NCI-H2196 (cell line): ENCODE results near the gene WNK1.
"Not testable (repeated sequence)": the region's sequence is repeated elsewhere in the genome, so short reads cannot be mapped to it uniquely, and the experiment has no call there.

Source experiments
- DNase-seq: peaks from one replicate; lab custom pipeline; 2025; ENCODE audit not compliant: unreplicated experiment; lab: John Stamatoyannopoulos, UW

WNK1 gene

GRCh38 chr12:810671-811415 lies 58.5 kb downstream of the WNK1 start:
- DNase-seq, result no peak

- no peak for DNase-seq
Measured at GRCh38 chr12:812950-813349, 60.6 kb downstream of the WNK1 start.

DNA sequence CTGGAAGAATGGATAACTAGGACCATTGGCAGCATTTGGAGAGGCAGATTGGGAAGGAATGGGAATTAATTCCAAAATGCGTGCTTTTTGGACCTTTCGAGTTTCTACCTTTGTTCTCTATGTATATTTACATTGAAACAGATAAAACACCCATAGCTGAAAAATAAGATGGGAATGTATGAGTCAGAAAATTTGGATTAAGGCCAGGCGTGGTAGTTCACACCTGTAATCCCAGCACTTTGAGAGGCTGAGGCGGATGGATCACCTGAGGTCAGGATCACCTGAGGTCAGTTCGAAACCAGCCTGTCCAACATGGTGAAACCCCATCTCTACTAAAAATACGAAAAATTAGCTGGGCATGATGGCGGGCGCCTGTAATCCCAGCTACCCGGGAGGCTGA lies 65.1 kb downstream of the WNK1 start:
- not testable (repeated sequence) for DNase-seq

- DNase-seq, result no peak
Measured at GRCh38 chr12:817941-818600, 65.7 kb downstream of the WNK1 start.

DNA sequence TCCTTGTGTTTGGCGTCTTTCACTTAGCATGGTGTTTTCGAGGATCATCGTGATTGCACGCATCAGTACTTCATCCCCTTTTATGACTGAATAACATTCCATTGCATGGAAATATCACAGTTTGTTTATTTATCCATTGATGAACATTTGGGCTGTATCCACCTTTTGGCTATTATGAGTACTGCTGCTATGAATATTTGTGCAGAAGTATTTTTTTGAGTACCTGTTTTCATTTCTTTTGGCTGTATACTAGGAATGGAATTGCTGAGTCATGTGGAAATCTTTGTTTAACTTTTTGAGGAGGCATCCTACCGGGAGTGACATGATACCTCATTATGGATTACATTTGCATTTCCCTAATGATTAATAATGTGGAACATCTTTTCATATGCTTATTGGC lies 66.4 kb downstream of the WNK1 start:
- no peak for DNase-seq

DNA sequence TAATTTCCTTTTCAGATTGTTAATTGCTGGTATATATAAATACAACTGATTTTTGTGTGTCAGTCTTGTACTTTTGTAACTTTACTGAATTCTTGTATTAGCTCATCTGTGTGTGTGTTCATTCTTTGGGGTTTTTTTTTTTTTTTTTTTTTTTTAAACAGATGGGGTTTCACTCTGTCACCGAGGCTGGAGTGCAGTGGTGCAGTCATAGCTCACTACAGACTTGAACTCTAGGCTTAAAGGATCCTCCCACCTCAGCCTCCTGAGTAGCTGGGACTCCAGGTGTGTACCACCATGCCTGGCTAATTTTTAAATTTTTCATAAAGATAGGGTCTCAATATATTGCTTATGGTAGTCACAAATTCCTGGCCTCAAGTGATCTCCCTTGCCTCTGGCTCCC lies 68.0 kb downstream of the WNK1 start:
- DNase-seq, result no peak

GRCh38 chr12:823028-823698 lies 70.8 kb downstream of the WNK1 start:
- DNase-seq, result no peak

- DNase-seq, result no peak
Measured at GRCh38 chr12:826331-826730, 74.0 kb downstream of the WNK1 start.

- no peak for DNase-seq
Measured at GRCh38 chr12:828726-829395, 76.5 kb downstream of the WNK1 start.

DNA sequence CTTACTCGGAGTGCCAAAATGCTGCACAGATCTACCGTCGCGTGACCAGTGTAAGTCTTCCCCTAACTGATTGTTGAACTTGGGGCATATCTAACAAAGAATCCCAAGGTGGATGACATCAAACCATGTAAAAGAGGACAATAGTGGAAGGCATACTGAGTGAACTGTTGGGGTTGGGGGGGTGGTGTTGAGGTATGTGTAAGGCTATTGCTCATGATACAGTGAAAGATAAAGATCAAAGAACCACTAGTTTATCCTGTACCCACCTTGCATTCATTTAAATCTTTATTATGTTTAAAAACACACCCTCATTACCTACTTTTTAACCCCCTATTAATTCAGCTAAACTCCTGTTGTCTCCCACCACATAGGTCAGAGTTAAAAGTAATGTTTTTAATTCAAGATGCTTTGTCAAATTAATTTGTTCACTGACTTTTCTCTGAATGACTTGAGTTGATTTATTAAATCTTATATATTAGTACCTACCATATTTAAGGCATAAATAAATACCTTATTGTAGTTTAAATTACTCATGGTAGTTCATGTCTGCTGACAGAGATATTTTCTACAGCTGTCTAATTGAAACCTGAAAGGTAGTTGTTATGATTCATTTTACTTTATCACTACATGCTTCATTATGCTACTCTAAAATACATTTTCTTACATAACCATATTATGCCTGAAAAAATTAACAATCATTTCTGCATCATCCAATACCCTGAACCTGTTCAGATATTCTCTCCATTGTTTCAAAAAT lies 77.9 kb downstream of the WNK1 start:
- DNase-seq, result no peak

GRCh38 chr12:835754-836518 lies 83.6 kb downstream of the WNK1 start:
- no peak for DNase-seq

DNA sequence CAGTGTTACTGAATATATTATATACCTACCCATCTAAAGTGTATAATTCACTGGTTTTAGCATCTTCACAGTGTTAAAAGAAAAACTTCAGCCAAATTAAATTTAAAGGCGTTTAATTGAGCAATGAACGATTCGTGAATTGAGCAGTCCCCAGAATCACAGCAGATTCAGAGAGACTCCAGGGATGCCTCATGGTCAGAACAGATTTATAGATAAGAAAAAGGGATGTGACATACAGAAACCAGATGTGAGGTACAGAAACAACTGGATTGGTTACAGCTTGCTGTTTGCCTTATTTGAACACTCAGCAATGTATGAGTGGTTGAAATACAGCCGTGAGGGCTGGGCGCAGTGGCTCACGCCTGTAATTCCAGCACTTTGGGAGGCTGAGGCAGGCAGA lies 84.6 kb downstream of the WNK1 start:
- no peak for DNase-seq

GRCh38 chr12:837548-837947 lies 85.2 kb downstream of the WNK1 start:
- DNase-seq, result no peak

- DNase-seq, result no peak
Measured at GRCh38 chr12:843609-844008, 91.2 kb downstream of the WNK1 start.

GRCh38 chr12:846421-846820 lies 94.0 kb downstream of the WNK1 start:
- no peak for DNase-seq

DNA sequence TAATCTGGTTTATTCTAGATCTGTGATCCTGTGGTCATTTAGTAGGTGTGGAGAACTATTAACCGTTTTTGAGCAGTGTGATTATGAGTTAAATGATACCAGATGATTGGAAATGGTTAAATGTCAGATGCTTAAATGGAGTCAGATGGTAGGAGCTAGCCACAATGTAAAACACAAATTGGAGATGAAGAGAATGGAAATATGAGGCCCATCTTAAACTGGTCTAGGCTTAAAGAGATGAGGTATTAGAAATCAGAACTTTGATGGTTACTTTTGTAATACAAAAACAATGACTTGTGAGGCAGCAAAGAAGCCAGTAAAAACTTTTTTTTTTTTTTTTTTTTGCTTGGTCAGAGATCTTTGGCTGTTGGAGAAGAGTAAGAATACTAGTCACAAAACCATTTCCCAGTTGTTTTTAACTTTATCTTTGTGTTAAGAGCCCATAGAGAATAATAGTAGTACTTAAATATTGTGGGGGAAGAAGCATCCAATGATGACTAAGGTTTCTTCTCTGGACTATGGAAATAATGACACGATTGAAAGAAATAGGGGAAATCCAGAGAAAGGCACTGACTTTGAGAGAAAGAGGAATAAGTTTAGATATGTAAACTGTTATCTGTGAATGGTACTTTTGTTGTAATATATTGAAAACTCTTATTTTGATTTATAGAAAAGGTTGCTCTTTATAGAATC lies 95.9 kb downstream of the WNK1 start:
- no peak for DNase-seq

GRCh38 chr12:848882-849527 lies 96.6 kb downstream of the WNK1 start:
- no peak for DNase-seq

- DNase-seq, result not testable (repeated sequence)
Measured at GRCh38 chr12:849733-850437, 97.5 kb downstream of the WNK1 start.

DNA sequence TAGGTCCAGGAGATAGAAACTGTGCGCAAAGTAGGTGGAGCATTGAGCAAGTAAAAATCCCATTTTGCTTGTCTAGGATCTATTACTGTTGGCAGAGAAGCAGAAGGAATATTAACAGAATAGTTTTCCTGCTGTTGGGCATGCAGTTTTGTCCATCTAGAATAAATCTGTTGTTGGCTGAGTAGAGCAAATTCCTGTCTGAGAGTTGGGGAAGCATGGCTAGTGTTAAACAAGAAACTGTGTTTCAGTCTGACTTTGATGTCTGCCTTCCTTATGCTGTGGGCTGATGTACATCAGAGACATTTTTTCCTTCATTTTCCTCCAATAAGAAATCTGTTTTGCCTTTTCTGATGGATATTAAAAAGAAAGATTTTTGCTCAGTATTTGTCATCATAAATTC lies 99.0 kb downstream of the WNK1 start:
- no peak for DNase-seq
